Head of caudate nucleus (tissue), 42 donors: ENCODE measurements around the gene CHIA.
"Not testable (repeated sequence)": the region's sequence is repeated elsewhere in the genome, so short reads cannot be mapped to it uniquely, and the experiment has no call there.

ENCODE experiments used
- DNase-seq, 42 donors: peaks; one replicate each; pipeline versions ENCODE4 v3.0.0 to v3.0.0-alpha.2; 2020 to 2021; ENCODE audit warnings: mixed read lengths in 7 of 42
- intact Hi-C: fragments of 100-400 bp; cut with DNase I; formaldehyde crosslinking; loops from one replicate; pipeline ENCODE4 v1.15.0; 2022

The CHIA gene

GRCh38 chr1:111354584-111354983 lies 63.9 kb downstream of the CHIA start:
- intact Hi-C loops, result no loop called here
- no peak for DNase-seq

- intact Hi-C loops, result no loop called here
- DNase-seq, result no peak
Measured at GRCh38 chr1:111358964-111359363, 68.3 kb downstream of the CHIA start.

- DNase-seq, result no peak
- intact Hi-C loops, result no loop called here
Measured at GRCh38 chr1:111359376-111359775, 68.7 kb downstream of the CHIA start.

DNA sequence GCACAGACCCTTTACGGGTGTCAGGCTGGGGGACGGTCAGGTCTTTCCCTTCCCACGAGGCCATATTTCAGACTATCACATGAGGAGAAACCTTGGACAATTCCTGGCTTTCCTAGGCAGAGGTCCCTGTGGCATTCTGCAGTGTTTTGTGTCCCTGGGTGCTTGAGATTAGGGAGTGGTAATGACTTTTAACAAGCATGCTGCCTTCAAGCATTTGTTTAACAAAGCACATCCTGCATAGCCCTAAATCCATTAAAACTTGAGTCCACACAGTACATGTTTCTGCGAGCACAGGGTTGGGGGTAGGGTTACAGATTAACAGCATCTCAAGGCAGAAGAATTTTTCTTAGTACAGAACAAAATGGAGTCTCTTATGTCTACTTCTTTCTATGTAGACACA lies 69.6 kb downstream of the CHIA start:
- DNase-seq, intact Hi-C loops: not testable (repeated sequence)

DNA sequence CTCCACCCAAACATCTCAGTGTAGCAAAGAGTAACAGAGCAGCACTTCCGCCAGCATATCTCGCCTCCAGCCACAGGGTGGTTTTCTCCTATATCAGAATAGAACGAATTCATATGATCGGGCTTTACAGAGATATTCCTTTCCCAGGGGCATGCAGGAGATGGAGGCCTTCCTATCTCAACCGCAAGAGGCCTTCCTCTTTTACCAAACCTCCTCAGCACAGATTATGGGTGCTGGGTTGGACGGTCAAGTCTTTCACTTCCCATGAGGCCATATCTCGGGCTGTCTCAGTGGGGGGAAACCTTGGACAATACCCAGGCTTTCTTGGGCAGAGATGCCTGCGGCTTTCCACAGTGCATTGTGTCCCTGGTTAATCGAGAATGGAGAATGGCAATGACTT lies 71.1 kb downstream of the CHIA start:
- no peak for DNase-seq
- intact Hi-C loops, result no loop called here

DNA sequence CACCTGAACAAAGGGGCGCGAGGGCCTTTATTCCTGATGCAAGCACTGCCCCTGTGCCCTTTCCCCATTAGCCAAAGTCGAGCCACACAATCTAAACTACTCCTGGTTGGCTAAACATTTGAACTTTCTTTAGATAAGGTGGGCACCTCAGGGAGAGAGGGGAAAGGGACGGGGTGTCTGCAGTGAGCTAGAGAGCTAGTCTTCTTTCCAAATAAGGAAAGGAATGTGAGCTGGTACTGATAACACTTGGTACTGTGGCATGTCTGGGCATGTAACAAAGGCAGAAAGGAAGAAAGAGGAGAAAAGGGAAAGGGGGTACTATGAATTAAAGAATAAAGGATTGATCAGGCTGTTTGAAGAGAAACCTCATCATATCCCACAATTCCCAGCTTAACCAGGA lies 74.0 kb downstream of the CHIA start:
- DNase-seq, result no peak
- intact Hi-C loops, result no loop called here

GRCh38 chr1:111366256-111366655 lies 75.6 kb downstream of the CHIA start:
- intact Hi-C loops, result no loop called here
- no peak for DNase-seq

- no peak for DNase-seq
- intact Hi-C loops, result no loop called here
Measured at GRCh38 chr1:111369177-111369576, 78.5 kb downstream of the CHIA start.

- DNase-seq, result no peak
- intact Hi-C loops, result no loop called here
Measured at GRCh38 chr1:111369645-111370044, 79.0 kb downstream of the CHIA start.
